ENCODE measurements around the gene BTD.

GRCh38 chr3:15610082-15610759, 8.7 kb downstream of the BTD start:
- TF ChIP-seq, protein P1, sequence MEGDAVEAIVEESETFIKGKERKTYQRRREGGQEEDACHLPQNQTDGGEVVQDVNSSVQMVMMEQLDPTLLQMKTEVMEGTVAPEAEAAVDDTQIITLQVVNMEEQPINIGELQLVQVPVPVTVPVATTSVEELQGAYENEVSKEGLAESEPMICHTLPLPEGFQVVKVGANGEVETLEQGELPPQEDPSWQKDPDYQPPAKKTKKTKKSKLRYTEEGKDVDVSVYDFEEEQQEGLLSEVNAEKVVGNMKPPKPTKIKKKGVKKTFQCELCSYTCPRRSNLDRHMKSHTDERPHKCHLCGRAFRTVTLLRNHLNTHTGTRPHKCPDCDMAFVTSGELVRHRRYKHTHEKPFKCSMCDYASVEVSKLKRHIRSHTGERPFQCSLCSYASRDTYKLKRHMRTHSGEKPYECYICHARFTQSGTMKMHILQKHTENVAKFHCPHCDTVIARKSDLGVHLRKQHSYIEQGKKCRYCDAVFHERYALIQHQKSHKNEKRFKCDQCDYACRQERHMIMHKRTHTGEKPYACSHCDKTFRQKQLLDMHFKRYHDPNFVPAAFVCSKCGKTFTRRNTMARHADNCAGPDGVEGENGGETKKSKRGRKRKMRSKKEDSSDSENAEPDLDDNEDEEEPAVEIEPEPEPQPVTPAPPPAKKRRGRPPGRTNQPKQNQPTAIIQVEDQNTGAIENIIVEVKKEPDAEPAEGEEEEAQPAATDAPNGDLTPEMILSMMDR (IDR thresholded peaks at IDR 0.05; ENCODE audit: insufficient read depth, low read depth, low read length): no peak
- no peak for TF ChIP-seq EZH2 (IDR thresholded peaks at IDR 0.05; ENCODE audit: insufficient read depth, low read length)

Data from astrocyte (in vitro differentiated cells and primary cell).